Fibroblast of lung (primary cell): ENCODE results near the gene HIF1AN. TPM values are rescaled to one million over a fixed set of nuclear protein-coding genes. Genes with fewer than 3 reads are reported as not detected.

Experiments
- DNase-seq, 2 donors: peaks; one replicate each; pipeline versions ENCODE4 v3.0.0 to v3.0.0-alpha.2; 2010; ENCODE audit warnings: low read depth in 2 of 2
- H2AFZ ChIP-seq: 2 replicates; pipeline ENCODE4 v1.5.1; 2012; ENCODE audit warnings: low read length, control low read depth, inconsistent platforms
- H3K27ac ChIP-seq: 2 replicates; pipeline ENCODE4 v1.5.1; 2011; ENCODE audit warnings: low read length, control low read depth; ENCODE audit not compliant: insufficient read depth
- H3K27me3 ChIP-seq: 2 replicates; pipeline ENCODE4 v1.5.1; 2011; ENCODE audit warnings: mild to moderate bottlenecking, low read length; ENCODE audit not compliant: control insufficient read depth, insufficient read depth
- H3K36me3 ChIP-seq: 2 replicates; pipeline ENCODE4 v1.5.1; 2011; ENCODE audit warnings: low read length; ENCODE audit not compliant: control insufficient read depth, insufficient read depth
- H3K4me1 ChIP-seq: 2 replicates; pipeline ENCODE4 v1.5.1; 2011; ENCODE audit warnings: low read length; ENCODE audit not compliant: control insufficient read depth, insufficient read depth; ENCODE audit errors: extremely low read depth
- H3K4me2 ChIP-seq: 2 replicates; pipeline ENCODE4 v1.5.1; 2011; ENCODE audit warnings: low read length, control low read depth; ENCODE audit not compliant: insufficient read depth; ENCODE audit errors: extremely low read depth
- H3K4me3 ChIP-seq, 4 experiments: fragments of 200-600 bp in 1 of 4; sonication (generic) in 1 of 4; replicated peaks in 1 of 4; 2 replicates each; pipeline ENCODE4 v1.5.1; 2011 to 2016; ENCODE audit warnings: low read length in 4 of 4, low read depth in 3 of 4, mild to moderate bottlenecking in 3 of 4, control low read depth in 2 of 4, inconsistent platforms in 1 of 4, mixed read lengths in 1 of 4; ENCODE audit not compliant: insufficient read depth in 1 of 4; ENCODE audit errors: control extremely low read depth in 1 of 4
- H3K79me2 ChIP-seq: 2 replicates; pipeline ENCODE4 v1.5.1; 2012; ENCODE audit warnings: mild to moderate bottlenecking, low read length, inconsistent platforms; ENCODE audit not compliant: control insufficient read depth, insufficient read depth
- H3K9ac ChIP-seq: 2 replicates; pipeline ENCODE4 v1.5.1; 2011; ENCODE audit warnings: mild to moderate bottlenecking, low read length, control low read depth; ENCODE audit not compliant: insufficient read depth
- H3K9me3 ChIP-seq: 2 replicates; pipeline ENCODE4 v1.5.1; 2012; ENCODE audit warnings: low read depth, low read length; ENCODE audit not compliant: control insufficient read depth, insufficient read depth
- H4K20me1 ChIP-seq: 2 replicates; pipeline ENCODE4 v1.5.1; 2011; ENCODE audit warnings: low read length; ENCODE audit not compliant: control insufficient read depth, insufficient read depth; ENCODE audit errors: extremely low read depth
- EZH2 ChIP-seq: IDR thresholded peaks from 2 replicates; pipeline ENCODE4 v1.5.1; 2012; ENCODE audit warnings: low read length, control low read depth, mild to moderate bottlenecking; ENCODE audit errors: missing control alignments
- polyA plus RNA-seq, 2 donors: library from polyadenylated mRNA; depleted of rRNA in 1 of 2; stranded (reverse) in 1 of 2; unstranded in 1 of 2; fragments of >200 nt; gene quantifications; 2 replicates each; pipeline ENCODE4 v1.2.1, GENCODE V29; 2011 to 2012; ENCODE audit warnings: missing spikeins in 1 of 2
- total RNA-seq: library from RNA; depleted of rRNA; stranded (reverse); fragments of >200 nt; gene quantifications from 2 replicates; pipeline ENCODE4 v1.2.1, GENCODE V29; 2014
- TF ChIP-seq, protein P1 (sequence below), 2 donors: IDR thresholded peaks in 1 of 2; conservative IDR thresholded peaks in 1 of 2; 1 replicate in 1 of 2; 2 replicates in 1 of 2; pipeline ENCODE4 v1.5.1; 2011 to 2012; ENCODE audit warnings: low read length in 2 of 2, control low read depth in 1 of 2, inconsistent platforms in 1 of 2, low read depth in 1 of 2, mild to moderate bottlenecking in 1 of 2

The HIF1AN gene
- total and polyA plus RNA-seq, 2 donors (not counting 1 experiment from before 2014, with no cell fraction given), result 14.2 to 26.6 TPM

DNA sequence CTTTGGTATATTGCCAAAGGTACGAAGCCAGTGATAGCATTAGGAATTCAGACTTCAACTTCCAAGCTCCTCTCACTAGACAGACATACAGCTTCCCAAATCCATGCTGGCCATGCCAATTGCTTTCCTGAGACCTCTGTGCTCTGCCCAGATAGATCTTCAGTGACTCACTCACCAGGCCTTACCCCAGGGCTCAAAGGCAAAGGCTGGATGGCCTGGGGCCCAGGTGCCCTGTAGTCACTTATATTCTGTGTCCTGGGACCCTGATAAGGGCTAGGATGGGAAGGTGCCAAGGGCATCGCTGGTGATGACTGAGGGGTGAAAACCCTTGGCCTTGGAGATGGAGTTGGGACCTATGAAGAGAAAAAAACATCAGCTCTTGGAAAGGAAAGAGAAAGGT lies 45.2 kb upstream of the HIF1AN start:
- H3K27me3 ChIP-seq, result no peaks in the 10 kb centered on the region
- no peaks in the 10 kb centered on the region for H3K36me3 ChIP-seq
- no peak overlapping the region for H3K27ac ChIP-seq
- H2AFZ ChIP-seq, result no peak overlapping the region
- no peak overlapping the region for H3K4me3 ChIP-seq
- no peaks in the 10 kb centered on the region for H4K20me1 ChIP-seq
- H3K4me2 ChIP-seq, result no peak overlapping the region
- H3K9ac ChIP-seq, result no peak overlapping the region
- no peaks in the 10 kb centered on the region for H3K4me1 ChIP-seq
- DNase-seq, result no peak
- TF ChIP-seq, protein P1, sequence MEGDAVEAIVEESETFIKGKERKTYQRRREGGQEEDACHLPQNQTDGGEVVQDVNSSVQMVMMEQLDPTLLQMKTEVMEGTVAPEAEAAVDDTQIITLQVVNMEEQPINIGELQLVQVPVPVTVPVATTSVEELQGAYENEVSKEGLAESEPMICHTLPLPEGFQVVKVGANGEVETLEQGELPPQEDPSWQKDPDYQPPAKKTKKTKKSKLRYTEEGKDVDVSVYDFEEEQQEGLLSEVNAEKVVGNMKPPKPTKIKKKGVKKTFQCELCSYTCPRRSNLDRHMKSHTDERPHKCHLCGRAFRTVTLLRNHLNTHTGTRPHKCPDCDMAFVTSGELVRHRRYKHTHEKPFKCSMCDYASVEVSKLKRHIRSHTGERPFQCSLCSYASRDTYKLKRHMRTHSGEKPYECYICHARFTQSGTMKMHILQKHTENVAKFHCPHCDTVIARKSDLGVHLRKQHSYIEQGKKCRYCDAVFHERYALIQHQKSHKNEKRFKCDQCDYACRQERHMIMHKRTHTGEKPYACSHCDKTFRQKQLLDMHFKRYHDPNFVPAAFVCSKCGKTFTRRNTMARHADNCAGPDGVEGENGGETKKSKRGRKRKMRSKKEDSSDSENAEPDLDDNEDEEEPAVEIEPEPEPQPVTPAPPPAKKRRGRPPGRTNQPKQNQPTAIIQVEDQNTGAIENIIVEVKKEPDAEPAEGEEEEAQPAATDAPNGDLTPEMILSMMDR (conservative IDR thresholded peaks at IDR 0.05 in 1 of 2, IDR thresholded peaks at IDR 0.05 in 1 of 2; ENCODE audit: low read depth in 1 of 2, low read length in 2 of 2), result no peak
- no peak for TF ChIP-seq EZH2
- no peaks in the 10 kb centered on the region for H3K9me3 ChIP-seq
- H3K79me2 ChIP-seq, result no peaks in the 10 kb centered on the region

DNA sequence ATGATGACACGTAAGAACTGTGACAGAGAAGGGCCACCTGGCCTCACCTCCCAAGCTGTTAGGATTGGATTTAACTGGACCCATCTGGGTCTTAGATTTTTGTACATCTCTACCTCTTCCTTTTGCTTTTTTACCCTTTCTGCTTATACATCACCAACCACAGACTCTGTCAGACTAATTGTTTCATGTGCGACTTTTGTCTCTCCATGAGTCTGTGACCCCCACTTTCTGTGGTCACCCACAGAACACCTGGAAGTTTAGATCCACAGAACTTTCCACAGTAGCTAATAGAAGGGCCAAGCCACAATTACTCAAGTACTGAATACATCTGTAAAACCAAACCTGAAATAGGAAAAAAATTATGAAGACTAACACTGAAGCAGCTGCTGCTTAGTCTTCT lies 39.2 kb upstream of the HIF1AN start:
- DNase-seq, result no peak

DNA sequence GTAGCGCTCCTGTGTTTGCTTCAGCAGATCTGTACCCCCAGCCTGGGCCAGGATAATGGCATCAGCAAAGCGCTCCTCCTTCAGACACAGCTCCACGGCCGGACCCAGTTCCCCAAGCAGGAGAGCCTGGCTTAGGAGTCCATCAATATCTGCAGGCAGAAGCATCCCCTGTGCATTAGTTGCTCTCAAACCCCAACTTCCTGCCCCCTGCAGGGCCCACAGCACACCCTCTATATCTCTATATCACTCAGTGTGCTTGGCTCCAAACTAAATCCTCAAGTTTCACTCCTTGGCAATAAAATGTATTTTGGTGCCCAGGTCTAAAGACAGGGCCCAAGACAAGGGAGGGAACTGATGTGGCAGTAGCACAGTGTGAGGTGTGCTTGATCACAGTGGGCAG lies 37.7 kb upstream of the HIF1AN start:
- no peak for TF ChIP-seq EZH2
- TF ChIP-seq, protein P1 (conservative IDR thresholded peaks at IDR 0.05 in 1 of 2, IDR thresholded peaks at IDR 0.05 in 1 of 2; ENCODE audit: low read depth in 1 of 2, low read length in 2 of 2), result no peak

More for the DNA sequence above, 39.2 kb upstream of the HIF1AN start:
- Histone ChIP-seq H3K9me3 (no peaks in the 10 kb centered on the region), H2AFZ (no peak overlapping the region), H3K27ac (no peak overlapping the region), H3K79me2 (no peaks in the 10 kb centered on the region), H3K36me3 (no peaks in the 10 kb centered on the region), H4K20me1 (no peaks in the 10 kb centered on the region), H3K9ac (no peak overlapping the region), H3K4me2 (no peak overlapping the region), H3K27me3 (no peaks in the 10 kb centered on the region), H3K4me3 (no peak overlapping the region), H3K4me1 (no peaks in the 10 kb centered on the region)
- TF ChIP-seq EZH2, result no peak
- TF ChIP-seq, protein P1 (conservative IDR thresholded peaks at IDR 0.05 in 1 of 2, IDR thresholded peaks at IDR 0.05 in 1 of 2; ENCODE audit: low read depth in 1 of 2, low read length in 2 of 2), result no peak

More for the DNA sequence above, 37.7 kb upstream of the HIF1AN start:
- Histone ChIP-seq H4K20me1 (no peaks in the 10 kb centered on the region), H3K9me3 (no peaks in the 10 kb centered on the region), H3K36me3 (no peaks in the 10 kb centered on the region), H3K27ac (no peak overlapping the region), H3K79me2 (no peaks in the 10 kb centered on the region), H3K4me1 (no peaks in the 10 kb centered on the region), H2AFZ (no peak overlapping the region), H3K4me2 (no peak overlapping the region), H3K9ac (no peak overlapping the region), H3K27me3 (no peaks in the 10 kb centered on the region), H3K4me3 (no peak overlapping the region)
- no peak for DNase-seq
